IPS-18c (cell line): ENCODE data around the gene PRKCH.

Experiments used
- H3K4me3 ChIP-seq: 2 replicates; pipeline ENCODE4 v1.7.0; 2013; ENCODE audit warnings: low read depth, mild to moderate bottlenecking, low read length, moderate library complexity; ENCODE audit not compliant: insufficient read depth
- H3K9me3 ChIP-seq: one replicate; pipeline ENCODE4 v1.6.1; 2013; ENCODE audit warnings: mild to moderate bottlenecking, low read length, moderate library complexity; ENCODE audit not compliant: control insufficient read depth, insufficient read depth

PRKCH gene

GRCh38 chr14:61569812-61570548 lies 248.6 kb downstream of the PRKCH start:
- no peak overlapping the region for H3K4me3 ChIP-seq

GRCh38 chr14:61570549-61571290 lies 249.3 kb downstream of the PRKCH start:
- Histone ChIP-seq H3K4me3 (no peak overlapping the region), H3K9me3 (no peaks in the 10 kb centered on the region)

More at GRCh38 chr14:61569812-61570548, 248.6 kb downstream of the PRKCH start:
- H3K9me3 ChIP-seq = no peaks in the 10 kb centered on the region

GRCh38 chr14:61571917-61572316 lies 250.5 kb downstream of the PRKCH start:
- Histone ChIP-seq H3K9me3 (no peaks in the 10 kb centered on the region), H3K4me3 (no peak overlapping the region)

- no peaks in the 10 kb centered on the region for H3K9me3 ChIP-seq
- H3K4me3 ChIP-seq = no peak overlapping the region
Measured at GRCh38 chr14:61573321-61573720, 251.9 kb downstream of the PRKCH start.

GRCh38 chr14:61573748-61574513 lies 252.6 kb downstream of the PRKCH start:
- Histone ChIP-seq H3K4me3 (no peak overlapping the region), H3K9me3 (no peaks in the 10 kb centered on the region)

GRCh38 chr14:61574514-61574807 lies 253.1 kb downstream of the PRKCH start:
- H3K9me3 ChIP-seq = no peaks in the 10 kb centered on the region
- H3K4me3 ChIP-seq = no peak overlapping the region

- no peak overlapping the region for H3K4me3 ChIP-seq
Measured at GRCh38 chr14:61575126-61575525, 253.7 kb downstream of the PRKCH start.

GRCh38 chr14:61575551-61576150 lies 254.3 kb downstream of the PRKCH start:
- H3K4me3 ChIP-seq = no peak overlapping the region
- no peaks in the 10 kb centered on the region for H3K9me3 ChIP-seq

More at GRCh38 chr14:61575126-61575525, 253.7 kb downstream of the PRKCH start:
- H3K9me3 ChIP-seq = no peaks in the 10 kb centered on the region

- no peaks in the 10 kb centered on the region for H3K9me3 ChIP-seq
- H3K4me3 ChIP-seq = no peak overlapping the region
Measured at GRCh38 chr14:61577506-61577931, 256.1 kb downstream of the PRKCH start.

GRCh38 chr14:61578745-61579144 lies 257.4 kb downstream of the PRKCH start:
- Histone ChIP-seq H3K4me3 (no peak overlapping the region), H3K9me3 (no peaks in the 10 kb centered on the region)

- Histone ChIP-seq H3K9me3 (no peaks in the 10 kb centered on the region), H3K4me3 (no peak overlapping the region)
Measured at GRCh38 chr14:61581340-61581739, 260.0 kb downstream of the PRKCH start.

GRCh38 chr14:61581955-61582615 lies 260.7 kb downstream of the PRKCH start:
- Histone ChIP-seq H3K4me3 (no peak overlapping the region), H3K9me3 (no peaks in the 10 kb centered on the region)

- Histone ChIP-seq H3K9me3 (no peaks in the 10 kb centered on the region), H3K4me3 (no peak overlapping the region)
Measured at GRCh38 chr14:61582815-61583214, 261.4 kb downstream of the PRKCH start.

GRCh38 chr14:61584331-61584741 lies 263.0 kb downstream of the PRKCH start:
- H3K9me3 ChIP-seq = no peaks in the 10 kb centered on the region
- H3K4me3 ChIP-seq = no peak overlapping the region

- H3K4me3 ChIP-seq = no peak overlapping the region
Measured at GRCh38 chr14:61585598-61586543, 264.5 kb downstream of the PRKCH start.

GRCh38 chr14:61586544-61587055 lies 265.2 kb downstream of the PRKCH start:
- Histone ChIP-seq H3K4me3 (no peak overlapping the region), H3K9me3 (no peaks in the 10 kb centered on the region)

More at GRCh38 chr14:61585598-61586543, 264.5 kb downstream of the PRKCH start:
- H3K9me3 ChIP-seq = no peaks in the 10 kb centered on the region
